ENCODE results near the gene RIMBP2.

GRCh38 chr12:130463818-130464670, 252.1 kb downstream of the RIMBP2 start:
- no peak for TF ChIP-seq MYC (IDR thresholded peaks at IDR 0.05; ENCODE audit: low read depth, low read length)
- no peak for TF ChIP-seq MYC (CRISPR knock-in tag; IDR thresholded peaks at IDR 0.05; ENCODE audit: borderline replicate concordance, low read depth)
- no peak for TF ChIP-seq CTCF (IDR thresholded peaks at IDR 0.05 in 2 of 3, conservative IDR thresholded peaks at IDR 0.05 in 1 of 3; ENCODE audit: insufficient read depth in 2 of 3, low read depth in 1 of 3, low read length in 3 of 3)
- no peak for TF ChIP-seq KDM1A (IDR thresholded peaks at IDR 0.05)
- TF ChIP-seq POLR2A (conservative IDR thresholded peaks at IDR 0.05), result no peak
- no peak for TF ChIP-seq E2F5 (CRISPR knock-in tag; IDR thresholded peaks at IDR 0.05)
- TF ChIP-seq, protein P1, sequence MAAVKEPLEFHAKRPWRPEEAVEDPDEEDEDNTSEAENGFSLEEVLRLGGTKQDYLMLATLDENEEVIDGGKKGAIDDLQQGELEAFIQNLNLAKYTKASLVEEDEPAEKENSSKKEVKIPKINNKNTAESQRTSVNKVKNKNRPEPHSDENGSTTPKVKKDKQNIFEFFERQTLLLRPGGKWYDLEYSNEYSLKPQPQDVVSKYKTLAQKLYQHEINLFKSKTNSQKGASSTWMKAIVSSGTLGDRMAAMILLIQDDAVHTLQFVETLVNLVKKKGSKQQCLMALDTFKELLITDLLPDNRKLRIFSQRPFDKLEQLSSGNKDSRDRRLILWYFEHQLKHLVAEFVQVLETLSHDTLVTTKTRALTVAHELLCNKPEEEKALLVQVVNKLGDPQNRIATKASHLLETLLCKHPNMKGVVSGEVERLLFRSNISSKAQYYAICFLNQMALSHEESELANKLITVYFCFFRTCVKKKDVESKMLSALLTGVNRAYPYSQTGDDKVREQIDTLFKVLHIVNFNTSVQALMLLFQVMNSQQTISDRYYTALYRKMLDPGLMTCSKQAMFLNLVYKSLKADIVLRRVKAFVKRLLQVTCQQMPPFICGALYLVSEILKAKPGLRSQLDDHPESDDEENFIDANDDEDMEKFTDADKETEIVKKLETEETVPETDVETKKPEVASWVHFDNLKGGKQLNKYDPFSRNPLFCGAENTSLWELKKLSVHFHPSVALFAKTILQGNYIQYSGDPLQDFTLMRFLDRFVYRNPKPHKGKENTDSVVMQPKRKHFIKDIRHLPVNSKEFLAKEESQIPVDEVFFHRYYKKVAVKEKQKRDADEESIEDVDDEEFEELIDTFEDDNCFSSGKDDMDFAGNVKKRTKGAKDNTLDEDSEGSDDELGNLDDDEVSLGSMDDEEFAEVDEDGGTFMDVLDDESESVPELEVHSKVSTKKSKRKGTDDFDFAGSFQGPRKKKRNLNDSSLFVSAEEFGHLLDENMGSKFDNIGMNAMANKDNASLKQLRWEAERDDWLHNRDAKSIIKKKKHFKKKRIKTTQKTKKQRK (IDR thresholded peaks at IDR 0.05; ENCODE audit: borderline replicate concordance, low read depth, low read length), result no peak
- no peak for TF ChIP-seq NR2C1 (IDR thresholded peaks at IDR 0.05)
- TF ChIP-seq NR2C1 (tag; IDR thresholded peaks at IDR 0.05), result no peak
- TF ChIP-seq SMARCC2 (IDR thresholded peaks at IDR 0.05; ENCODE audit: low read depth), result no peak
- no peak for TF ChIP-seq STAT5B (CRISPR knock-in tag; IDR thresholded peaks at IDR 0.05)

Measured in K562 (cell line).